Trophoblast cell (in vitro differentiated cells and primary cell): ENCODE measurements around the gene TTC31.
A peak's percentile ranks its signal among the peaks of the same experiment; 100 is the strongest.

Experiments used
- DNase-seq, 2 donors: peaks; one replicate each; pipeline ENCODE4 v3.0.0-alpha.2; 2016
- H2AFZ ChIP-seq: 2 replicates; pipeline ENCODE4 v1.6.1; 2013; ENCODE audit warnings: low read length, moderate library complexity, mild to moderate bottlenecking; ENCODE audit not compliant: insufficient read depth, poor library complexity
- H2AK5ac ChIP-seq: 2 replicates; pipeline ENCODE4 v1.6.1; 2013; ENCODE audit warnings: mild to moderate bottlenecking, low read length
- H2BK120ac ChIP-seq: 2 replicates; pipeline ENCODE4 v1.6.1; 2013; ENCODE audit warnings: low read length, mild to moderate bottlenecking, moderate library complexity; ENCODE audit not compliant: insufficient read depth, poor library complexity
- H2BK12ac ChIP-seq: 2 replicates; pipeline ENCODE4 v1.6.1; 2013; ENCODE audit warnings: mild to moderate bottlenecking, low read length, moderate library complexity
- H2BK5ac ChIP-seq: 2 replicates; pipeline ENCODE4 v1.6.1; 2013; ENCODE audit warnings: low read length, low read depth, moderate library complexity, mild to moderate bottlenecking; ENCODE audit not compliant: poor library complexity
- H3K14ac ChIP-seq: 2 replicates; pipeline ENCODE4 v1.6.1; 2013; ENCODE audit warnings: mild to moderate bottlenecking, low read length
- H3K18ac ChIP-seq: 2 replicates; pipeline ENCODE4 v1.6.1; 2013; ENCODE audit warnings: mild to moderate bottlenecking, low read length
- H3K23ac ChIP-seq: 2 replicates; pipeline ENCODE4 v1.6.1; 2013; ENCODE audit warnings: low read length
- H3K27ac ChIP-seq: 2 replicates; pipeline ENCODE4 v1.5.1; 2013; ENCODE audit warnings: low read depth, mild to moderate bottlenecking, inconsistent platforms, low read length, moderate library complexity
- H3K27me3 ChIP-seq: 2 replicates; pipeline ENCODE4 v1.6.1; 2013; ENCODE audit warnings: inconsistent platforms, mild to moderate bottlenecking, low read length, moderate library complexity; ENCODE audit not compliant: insufficient read depth
- H3K36me3 ChIP-seq, 2 experiments: 1 replicate in 1 of 2; 2 replicates in 1 of 2; pipeline ENCODE4 v1.6.1; 2013; ENCODE audit warnings: low read length in 2 of 2, mild to moderate bottlenecking in 2 of 2, moderate library complexity in 1 of 2; ENCODE audit not compliant: insufficient read depth in 2 of 2, control insufficient read depth in 1 of 2
- H3K4ac ChIP-seq: 2 replicates; pipeline ENCODE4 v1.6.1; 2013; ENCODE audit warnings: low read depth, mild to moderate bottlenecking, low read length, moderate library complexity
- H3K4me1 ChIP-seq, 2 experiments: 1 replicate in 1 of 2; 2 replicates in 1 of 2; pipeline ENCODE4 v1.6.1; 2013; ENCODE audit warnings: low read length in 2 of 2, mild to moderate bottlenecking in 2 of 2, moderate library complexity in 1 of 2; ENCODE audit not compliant: insufficient read depth in 2 of 2, control insufficient read depth in 1 of 2
- H3K4me2 ChIP-seq: 2 replicates; pipeline ENCODE4 v1.6.1; 2013; ENCODE audit warnings: inconsistent platforms, mild to moderate bottlenecking, low read length, moderate library complexity
- H3K4me3 ChIP-seq: 2 replicates; pipeline ENCODE4 v1.5.1; 2013; ENCODE audit warnings: mild to moderate bottlenecking, low read depth, low read length, inconsistent platforms
- H3K79me1 ChIP-seq: one replicate; pipeline ENCODE4 v1.6.1; 2013; ENCODE audit warnings: low read length
- H3K79me2 ChIP-seq: 2 replicates; pipeline ENCODE4 v1.6.1; 2013; ENCODE audit warnings: low read length, mild to moderate bottlenecking; ENCODE audit not compliant: control insufficient read depth, insufficient read depth, poor library complexity
- H3K9ac ChIP-seq: 2 replicates; pipeline ENCODE4 v1.6.1; 2013; ENCODE audit warnings: mild to moderate bottlenecking, low read length
- H3K9me3 ChIP-seq: 2 replicates; pipeline ENCODE4 v1.6.1; 2013; ENCODE audit warnings: low read depth, mild to moderate bottlenecking, control low read depth, inconsistent platforms, low read length; ENCODE audit not compliant: insufficient read depth
- H4K12ac ChIP-seq: 2 replicates; pipeline ENCODE4 v1.6.1; 2013; ENCODE audit warnings: low read depth, mild to moderate bottlenecking, low read length, moderate library complexity
- H4K8ac ChIP-seq: 2 replicates; pipeline ENCODE4 v1.6.1; 2013; ENCODE audit warnings: low read depth, mild to moderate bottlenecking, low read length, moderate library complexity
- H4K91ac ChIP-seq: one replicate; pipeline ENCODE4 v1.6.1; 2013; ENCODE audit warnings: low read depth, mild to moderate bottlenecking, low read length, moderate library complexity
- WGBS: extraction: QIAGEN DNeasy Blood & Tissue Kit; methylation state at CpG from one replicate; pipeline ENCODE4 v1.1.7; 2013; ENCODE audit warnings: missing lambda C conversion rate; ENCODE audit not compliant: insufficient read length, insufficient coverage; ENCODE audit errors: extremely low coverage; 5-methylcytosine and 5-hydroxymethylcytosine counted together

The TTC31 gene

DNA sequence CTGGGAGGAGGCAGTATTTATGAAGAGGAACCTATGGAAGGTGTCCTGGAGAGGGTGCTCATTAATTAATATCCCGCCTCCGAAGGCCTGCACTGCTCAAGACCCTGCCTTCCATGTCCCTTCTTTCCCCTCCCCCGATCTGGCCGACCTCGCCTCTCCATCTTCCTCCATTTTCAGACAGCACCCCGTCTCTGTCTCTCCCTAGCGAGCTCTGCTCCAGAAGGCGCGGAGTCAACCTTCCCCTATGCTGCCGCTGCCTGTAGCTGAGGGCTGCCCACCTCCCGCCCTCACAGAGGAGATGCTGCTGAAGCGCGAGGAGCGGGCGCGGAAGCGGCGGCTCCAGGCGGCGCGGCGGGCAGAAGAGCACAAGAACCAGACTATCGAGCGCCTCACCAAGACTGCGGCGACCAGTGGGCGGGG, 25.7 kb upstream of the TTC31 start:
- Histone ChIP-seq H3K14ac (peak overlapping the region; percentile 76), H2BK12ac (peak overlapping the region; percentile 3), H3K36me3 (peaks cover 21 to 24% of the 10 kb centered on the region in 2 experiments), H3K4me3 (peak overlapping the region; percentile 78), H4K8ac (peak overlapping the region; percentile 83), H2BK120ac (peak overlapping the region; percentile 67), H3K4me1 (peaks cover 7 to 13% of the 10 kb centered on the region in 2 experiments), H4K12ac (peak overlapping the region; percentile 22), H2AK5ac (no peak overlapping the region), H3K79me1 (peaks cover 13% of the 10 kb centered on the region), H2BK5ac (peak overlapping the region; percentile 32), H3K23ac (no peak overlapping the region), H3K4ac (peak overlapping the region; percentile 72), H3K27me3 (no peaks in the 10 kb centered on the region), H3K79me2 (peaks cover 10% of the 10 kb centered on the region), H3K9me3 (peaks cover 3% of the 10 kb centered on the region), H3K4me2 (peak overlapping the region; percentile 86), H4K91ac (peak overlapping the region; percentile 87), H3K18ac (peak overlapping the region; percentile 36), H3K9ac (peak overlapping the region; percentile 50), H3K27ac (peak overlapping the region; percentile 98), H2AFZ (peak overlapping the region; percentile 28)
- WGBS, result no CpG with 5 or more reads among the region's 27 CpGs
- DNase-seq, result no peak

DNA sequence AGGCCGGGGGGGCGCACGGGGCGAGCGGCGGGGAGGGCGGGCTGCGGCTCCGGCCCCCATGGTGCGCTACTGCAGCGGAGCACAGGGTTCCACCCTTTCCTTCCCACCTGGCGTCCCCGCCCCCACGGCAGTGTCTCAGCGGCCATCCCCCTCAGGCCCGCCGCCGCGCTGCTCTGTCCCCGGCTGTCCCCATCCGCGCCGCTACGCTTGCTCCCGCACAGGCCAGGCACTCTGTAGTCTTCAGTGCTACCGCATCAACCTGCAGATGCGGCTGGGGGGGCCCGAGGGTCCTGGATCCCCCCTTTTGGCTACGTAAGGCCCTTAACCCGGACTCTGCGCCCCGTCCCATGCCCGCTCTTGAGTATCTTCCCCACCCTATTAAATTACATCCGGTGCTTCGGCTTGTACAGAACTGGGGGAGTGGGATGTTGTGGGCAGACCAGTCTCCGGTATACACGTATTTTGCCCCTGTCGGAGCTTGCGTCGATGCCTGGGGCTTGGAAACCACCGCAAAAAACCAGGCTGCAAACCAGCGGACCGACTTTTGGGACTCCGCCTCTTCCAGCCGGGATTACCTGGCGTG, 25.2 kb upstream of the TTC31 start:
- Histone ChIP-seq H3K18ac (peak overlapping the region; percentile 73), H3K79me1 (peaks cover 13% of the 10 kb centered on the region), H3K79me2 (peaks cover 10% of the 10 kb centered on the region), H4K12ac (peak overlapping the region; percentile 80), H4K91ac (peak overlapping the region; percentile 83), H3K23ac (no peak overlapping the region), H3K27ac (peak overlapping the region; percentile 98), H3K4me3 (peak overlapping the region; percentile 78), H3K27me3 (no peaks in the 10 kb centered on the region), H2AK5ac (peak overlapping the region; percentile 42), H3K4me2 (peak overlapping the region; percentile 86), H3K4ac (peak overlapping the region; percentile 18), H2BK5ac (peak overlapping the region; percentile 84), H2AFZ (peak overlapping the region; percentile 62), H3K9me3 (peaks cover 3% of the 10 kb centered on the region), H4K8ac (peak overlapping the region; percentile 87), H2BK120ac (peak overlapping the region; percentile 67), H3K4me1 (peaks cover 7 to 13% of the 10 kb centered on the region in 2 experiments), H3K14ac (peak overlapping the region; percentile 87), H2BK12ac (peak overlapping the region; percentile 1), H3K36me3 (peaks cover 26 to 29% of the 10 kb centered on the region in 2 experiments), H3K9ac (peak overlapping the region; percentile 87)
- peak; percentile 67 to 73 for DNase-seq
- WGBS, result no CpG with 5 or more reads among the region's 46 CpGs

DNA sequence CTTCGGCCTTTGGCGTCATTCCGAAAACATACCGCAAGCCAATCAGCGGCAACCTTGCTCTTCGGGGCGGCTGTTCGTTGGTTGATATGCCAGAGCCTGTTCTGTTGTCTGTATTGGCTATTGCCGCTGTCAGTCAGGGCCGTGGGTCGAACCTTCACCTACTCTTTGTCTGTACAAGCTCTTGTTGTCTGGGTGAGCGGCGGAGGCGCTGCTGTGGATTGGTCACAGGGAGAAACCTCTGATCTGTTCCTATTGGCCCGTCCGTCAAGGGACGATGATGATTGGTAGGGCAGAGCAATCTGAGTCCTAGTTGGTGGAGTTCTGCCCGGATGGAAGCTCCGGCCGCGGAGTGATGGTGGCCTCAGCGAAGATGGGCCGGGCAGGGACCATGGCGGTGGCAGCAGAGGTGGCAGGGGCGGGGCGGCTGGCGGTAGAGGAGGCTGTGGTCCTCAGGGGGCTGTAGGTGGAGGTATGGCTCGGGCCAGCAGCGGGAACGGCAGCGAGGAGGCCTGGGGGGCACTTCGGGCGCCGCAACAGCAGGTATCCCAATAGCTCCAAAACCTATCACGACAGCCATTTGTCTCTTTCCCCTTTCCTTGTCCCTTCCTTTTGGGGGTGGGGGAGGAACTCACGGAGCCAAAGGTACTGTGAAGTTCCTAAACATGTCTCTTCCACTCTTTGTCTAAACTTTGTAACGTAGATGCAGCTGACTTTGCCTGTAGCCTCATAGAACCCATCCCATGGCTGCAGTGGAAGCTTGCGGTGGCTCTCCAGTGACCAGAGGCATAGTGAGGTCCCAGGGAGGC, 24.5 kb upstream of the TTC31 start, which contains the start of gene WBP1:
WBP1 (plus strand) TSS at position 307 of the 806 bp plus-strand sequence; CDS start at position 472, 165 bp downstream.
- Histone ChIP-seq H2BK12ac (peak within 1 kb of the TSS; percentile 26), H3K18ac (peak within 1 kb of the TSS; percentile 88), H3K9me3 (peaks cover 3% of the 10 kb centered on the region), H3K9ac (peak within 1 kb of the TSS; percentile 96), H4K91ac (peak within 1 kb of the TSS; percentile 91), H3K4me1 (peaks cover 7 to 13% of the 10 kb centered on the region in 2 experiments), H3K4me2 (peak within 1 kb of the TSS; percentile 86), H3K4ac (peak within 1 kb of the TSS; percentile 96), H4K12ac (peak within 1 kb of the TSS; percentile 95), H3K4me3 (peak within 1 kb of the TSS; percentile 80), H2AFZ (peak within 1 kb of the TSS; percentile 62), H3K27ac (peak within 1 kb of the TSS; percentile 98), H4K8ac (peak within 1 kb of the TSS; percentile 87), H3K27me3 (no peaks in the 10 kb centered on the region), H2BK5ac (peak within 1 kb of the TSS; percentile 84), H2BK120ac (peak within 1 kb of the TSS; percentile 67), H2AK5ac (peak within 1 kb of the TSS; percentile 91), H3K79me1 (peaks cover 13% of the 10 kb centered on the region), H3K14ac (peak within 1 kb of the TSS; percentile 87), H3K23ac (no peak within 1 kb of the TSS), H3K79me2 (peaks cover 10% of the 10 kb centered on the region), H3K36me3 (peaks cover 33 to 34% of the 10 kb centered on the region in 2 experiments)
- DNase-seq, result peak; percentile 100
- no CpG with 5 or more reads among the region's 38 CpGs for WGBS

DNA sequence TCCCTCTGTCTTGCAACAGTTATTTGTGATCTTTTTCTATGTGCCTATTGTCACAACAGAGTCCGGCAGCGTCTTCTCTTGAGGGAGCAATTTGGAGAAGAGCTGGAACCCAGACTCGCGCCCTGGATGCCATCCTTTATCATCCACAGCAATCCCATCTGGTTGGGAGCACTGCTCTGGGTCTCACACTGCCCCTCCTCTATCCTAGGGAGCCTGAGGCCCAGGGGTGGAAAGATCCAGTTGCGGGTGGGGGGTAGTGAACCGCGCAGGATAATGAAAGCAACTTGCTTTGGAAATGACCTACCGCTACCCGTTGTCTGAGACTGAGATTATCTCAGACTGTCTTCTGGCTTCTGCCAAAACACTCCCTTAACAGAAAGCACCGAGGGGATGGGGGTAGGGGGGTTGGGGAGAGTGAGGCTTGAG, 23.9 kb upstream of the TTC31 start:
- peak overlapping the region; percentile 96 for H3K9ac ChIP-seq
- peak overlapping the region; percentile 78 for H3K4me2 ChIP-seq

More for the DNA sequence above, 23.9 kb upstream of the TTC31 start:
- Histone ChIP-seq H2AFZ (peak overlapping the region; percentile 61), H3K4me1 (peaks cover 7 to 13% of the 10 kb centered on the region in 2 experiments), H2BK5ac (peak overlapping the region; percentile 51), H3K14ac (peak overlapping the region; percentile 87), H3K23ac (no peak overlapping the region), H4K12ac (peak overlapping the region; percentile 95), H4K8ac (peak overlapping the region; percentile 83), H3K4me3 (peak overlapping the region; percentile 80), H3K79me2 (peaks cover 10% of the 10 kb centered on the region), H3K9me3 (peaks cover 3% of the 10 kb centered on the region), H3K79me1 (peaks cover 13% of the 10 kb centered on the region), H2AK5ac (peak overlapping the region; percentile 91), H3K36me3 (peaks cover 34% of the 10 kb centered on the region in 2 experiments), H2BK120ac (peak overlapping the region; percentile 61), H3K4ac (peak overlapping the region; percentile 96), H3K27me3 (no peaks in the 10 kb centered on the region), H2BK12ac (peak overlapping the region; percentile 26), H4K91ac (peak overlapping the region; percentile 91), H3K27ac (peak overlapping the region; percentile 48), H3K18ac (peak overlapping the region; percentile 88)
- DNase-seq, result no peak
- no CpG with 5 or more reads among the region's 10 CpGs for WGBS
